ENCODE results near the gene POLR1A. TPM values are rescaled to one million over a fixed set of nuclear protein-coding genes. Genes with fewer than 3 reads are reported as not detected.

The POLR1A gene
- total and polyA plus RNA-seq, 2 of the 8 experiments (the other 6 are each of a cell fraction or from before 2014, with no cell fraction given): 8.9 to 58.1 TPM

GRCh38 chr2:86054535-86055082, 51.1 kb downstream of the POLR1A start (continued):
- TF ChIP-seq RBBP5 (IDR thresholded peaks at IDR 0.05; ENCODE audit: borderline replicate concordance, low read depth, low read length) (no peak), SAP30 (IDR thresholded peaks at IDR 0.05; ENCODE audit: insufficient read depth, insufficient replicate concordance, low read length) (no peak), TEAD4 (IDR thresholded peaks at IDR 0.05; ENCODE audit: low read depth, low read length) (no peak), KDM1A (IDR thresholded peaks at IDR 0.05; ENCODE audit: borderline replicate concordance, low read length) (no peak), BRCA1 (IDR thresholded peaks at IDR 0.05; ENCODE audit: low read depth, low read length) (no peak), EZH2 (IDR thresholded peaks at IDR 0.05; ENCODE audit: low read depth, low read length, severe bottlenecking) (no peak)

Data from H1 (cell line).